Thyroid gland (tissue), 4 donors: ENCODE measurements around the gene RNF141.

ENCODE experiments used
- CTCF ChIP-seq, 6 experiments: fragments of 200-600 bp in 3 of 6; fragments of 450-650 bp in 3 of 6; sonication (generic) in 3 of 6; IDR thresholded peaks; one replicate each; pipeline ENCODE4 v1.5.1; 2016 to 2019; ENCODE audit warnings: antibody characterized with exemption in 6 of 6, mild to moderate bottlenecking in 2 of 6, inconsistent platforms in 1 of 6, moderate library complexity in 1 of 6
- POLR2A ChIP-seq, 2 donors: fragments of 450-650 bp; IDR thresholded peaks; one replicate each; pipeline ENCODE4 v1.6.1; 2017; ENCODE audit warnings: antibody characterized with exemption in 2 of 2, mild to moderate bottlenecking in 2 of 2, moderate library complexity in 1 of 2

GRCh38 chr11:10573028-10573427, 32.0 kb upstream of the RNF141 start:
- TF ChIP-seq POLR2A (IDR thresholded peaks at IDR 0.05), result no peak
- no peak for TF ChIP-seq CTCF (IDR thresholded peaks at IDR 0.05)
